G401.6 (cell line): ENCODE data around the gene TUFT1.
A peak's percentile ranks its signal among the peaks of the same experiment; 100 is the strongest.

Experiments used
- FAIRE-seq: peaks from 2 replicates; lab custom pipeline; 2012; peaks lifted over from hg19 to GRCh38; lab: Jason Lieb, UNC

The TUFT1 gene, protein sequence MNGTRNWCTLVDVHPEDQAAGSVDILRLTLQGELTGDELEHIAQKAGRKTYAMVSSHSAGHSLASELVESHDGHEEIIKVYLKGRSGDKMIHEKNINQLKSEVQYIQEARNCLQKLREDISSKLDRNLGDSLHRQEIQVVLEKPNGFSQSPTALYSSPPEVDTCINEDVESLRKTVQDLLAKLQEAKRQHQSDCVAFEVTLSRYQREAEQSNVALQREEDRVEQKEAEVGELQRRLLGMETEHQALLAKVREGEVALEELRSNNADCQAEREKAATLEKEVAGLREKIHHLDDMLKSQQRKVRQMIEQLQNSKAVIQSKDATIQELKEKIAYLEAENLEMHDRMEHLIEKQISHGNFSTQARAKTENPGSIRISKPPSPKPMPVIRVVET

DNA sequence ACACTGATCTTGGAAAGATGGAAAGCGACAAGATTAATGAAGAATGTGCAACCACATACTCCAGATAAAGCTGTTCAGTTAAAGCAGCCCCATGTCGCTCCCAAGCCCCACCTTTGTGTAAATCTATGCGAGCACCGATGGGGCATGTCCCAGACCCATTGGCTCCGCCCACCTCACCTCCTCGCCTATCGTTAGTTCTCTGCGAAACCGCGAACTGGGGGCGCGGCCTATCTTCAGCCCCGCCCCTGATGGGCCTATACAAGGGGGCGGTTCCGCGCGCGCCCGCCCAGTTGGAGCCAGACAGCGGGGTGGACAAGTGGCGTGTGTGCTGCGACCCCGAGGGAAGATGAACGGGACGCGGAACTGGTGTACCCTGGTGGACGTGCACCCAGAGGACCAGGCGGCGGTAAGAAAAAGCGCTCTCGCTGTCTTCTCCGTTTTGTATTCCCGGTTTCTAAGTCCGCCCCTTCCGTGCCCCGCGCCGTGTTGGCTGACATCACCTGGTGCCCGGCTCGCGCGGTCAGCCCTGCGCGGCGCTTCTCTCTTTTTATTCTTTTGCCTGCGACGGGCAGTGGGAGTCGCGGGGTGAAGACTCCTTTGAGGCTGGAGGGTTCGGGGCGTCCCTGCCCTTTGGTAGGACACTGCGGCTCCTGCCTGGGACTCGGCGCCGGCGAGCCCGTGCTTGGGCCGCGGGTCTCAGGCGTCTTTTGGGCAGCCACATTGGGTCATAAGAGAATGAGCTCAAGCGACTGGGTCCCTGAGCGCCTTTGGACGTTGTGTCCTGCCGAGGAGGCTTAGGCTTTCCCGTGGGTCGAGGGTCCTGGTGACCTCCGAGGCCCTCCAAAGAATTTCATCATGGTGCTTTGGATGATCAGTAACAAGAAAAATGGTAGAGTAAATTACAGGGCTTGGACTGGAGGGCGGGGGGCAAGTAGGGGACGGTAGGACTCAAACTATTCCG is at the start of gene TUFT1:
TSS of gene TUFT1 (plus strand) at position 289 of the 961 bp plus-strand sequence. CDS start at position 347, 58 bp downstream.
- FAIRE-seq = peak; percentile 95

DNA sequence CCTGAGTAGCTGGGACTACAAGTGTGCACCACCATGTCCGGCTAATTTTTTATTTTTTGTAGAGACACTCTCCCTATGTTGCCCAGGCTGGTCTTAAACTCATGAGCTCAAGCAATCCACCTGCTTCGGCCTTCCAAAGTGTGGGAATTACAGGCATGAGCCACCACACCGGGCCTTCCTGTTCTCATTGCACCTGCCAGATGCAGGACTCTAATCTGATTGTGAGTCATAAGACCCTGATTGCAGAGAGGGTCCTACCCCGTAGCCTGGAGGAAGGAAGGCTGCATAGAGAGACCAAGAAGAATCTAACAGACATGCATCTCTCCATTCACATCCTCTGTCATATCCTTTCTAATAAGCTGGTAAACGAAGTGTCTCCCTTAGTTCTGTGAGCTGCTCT is 48.5 kb upstream of the TUFT1 start:
- no peak for FAIRE-seq

DNA sequence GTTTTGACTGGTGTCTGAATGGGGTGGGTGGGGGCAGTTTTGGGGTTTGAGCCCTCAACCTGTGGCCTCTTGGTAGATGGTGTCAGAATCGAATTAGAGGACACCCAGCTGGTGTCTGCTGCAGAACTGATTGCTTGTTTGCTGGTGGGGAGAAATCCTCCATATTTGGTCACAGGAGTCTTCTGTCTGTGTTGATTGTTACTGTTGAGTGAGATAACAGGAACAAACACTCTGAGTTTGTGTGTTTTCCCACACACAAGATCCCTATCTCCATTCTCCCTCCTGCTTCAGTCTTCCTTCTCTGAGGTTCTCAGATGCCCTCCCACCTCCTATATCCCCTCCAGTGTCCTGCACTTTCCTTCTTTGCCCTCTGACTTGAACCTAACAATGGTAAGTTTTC is 48.0 kb upstream of the TUFT1 start:
- FAIRE-seq = no peak

DNA sequence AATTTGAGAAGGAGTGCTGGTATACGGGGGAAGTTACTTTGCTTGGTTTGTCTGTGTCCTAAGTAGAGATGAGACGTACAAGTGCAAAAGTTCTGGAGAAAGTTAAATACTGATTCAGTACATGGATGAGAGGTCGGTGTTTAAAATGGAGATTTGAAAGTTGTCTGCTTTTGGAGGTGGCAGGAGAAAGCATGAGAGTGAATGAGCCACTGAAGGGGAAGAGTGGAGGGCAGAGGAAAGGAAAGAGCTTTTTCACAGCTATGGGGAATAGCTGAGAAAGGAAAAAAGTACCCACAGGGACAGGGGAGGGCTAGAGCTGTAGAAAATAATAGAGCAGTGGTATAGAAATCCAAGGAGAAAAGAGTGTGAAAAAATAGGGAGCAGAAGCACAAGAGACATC is 47.1 kb upstream of the TUFT1 start:
- no peak for FAIRE-seq

DNA sequence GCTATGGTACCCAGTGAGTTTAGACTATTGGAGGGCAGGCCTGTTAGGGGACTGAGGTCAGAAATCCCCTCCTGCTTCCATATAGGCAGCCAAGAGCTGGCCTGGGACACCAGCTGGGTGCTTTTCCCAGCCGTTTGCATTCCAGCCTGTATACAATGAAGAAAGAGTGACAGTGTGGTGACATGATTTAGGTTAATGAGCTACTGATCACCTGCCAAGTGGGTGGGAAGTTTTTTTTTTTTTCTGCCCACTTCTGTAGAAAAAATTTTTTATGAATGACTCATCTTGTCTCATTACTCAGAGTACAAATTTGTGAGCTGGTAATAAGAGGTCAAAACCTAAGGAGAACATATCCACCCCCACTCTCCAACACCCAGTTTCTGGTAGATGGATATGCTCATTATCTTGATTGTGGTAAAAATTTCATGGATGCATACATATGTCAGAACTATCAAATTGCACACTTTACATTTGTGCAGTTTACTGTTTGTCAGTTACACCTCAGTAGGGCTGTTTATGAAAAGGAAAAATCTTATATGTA is 45.3 kb upstream of the TUFT1 start:
- FAIRE-seq = no peak

DNA sequence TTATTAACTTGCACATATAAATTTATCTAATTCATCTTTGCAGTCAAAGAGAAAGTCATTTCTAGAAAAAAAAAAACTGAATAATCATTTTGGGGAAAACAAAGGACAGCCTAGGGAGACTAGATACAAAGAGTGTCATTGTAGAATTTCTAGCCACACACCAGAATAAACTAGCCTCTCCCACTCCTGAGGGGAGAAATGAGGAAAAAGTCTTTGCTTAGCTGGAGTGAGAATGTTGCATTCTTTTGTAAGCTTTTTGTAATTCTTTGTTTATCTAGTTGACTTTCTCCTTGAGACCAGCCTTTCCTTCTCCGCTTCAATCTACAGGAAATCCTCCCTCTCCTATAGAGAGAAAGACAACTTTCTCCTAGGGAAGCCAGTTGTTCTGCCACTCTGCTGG is 44.8 kb upstream of the TUFT1 start:
- FAIRE-seq = no peak

DNA sequence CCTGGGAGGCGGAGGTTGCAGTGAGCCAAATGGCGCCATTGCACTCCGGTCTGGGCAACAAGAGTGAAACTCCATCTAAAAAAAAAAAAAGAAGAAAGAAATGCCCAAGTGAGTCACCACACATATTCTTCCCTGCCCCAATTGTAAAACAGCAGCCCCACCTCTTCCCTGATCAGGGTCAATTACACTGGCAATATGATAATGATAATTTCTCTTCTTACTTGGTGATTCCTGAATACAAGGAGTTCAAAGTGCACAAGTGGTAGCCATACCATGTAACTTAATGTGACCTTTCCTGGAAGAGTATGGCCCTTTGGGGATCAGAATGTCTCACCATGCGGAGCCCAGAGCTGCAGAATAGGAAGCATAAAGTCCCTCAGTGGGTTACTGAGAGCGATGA is 40.7 kb upstream of the TUFT1 start:
- no peak for FAIRE-seq

DNA sequence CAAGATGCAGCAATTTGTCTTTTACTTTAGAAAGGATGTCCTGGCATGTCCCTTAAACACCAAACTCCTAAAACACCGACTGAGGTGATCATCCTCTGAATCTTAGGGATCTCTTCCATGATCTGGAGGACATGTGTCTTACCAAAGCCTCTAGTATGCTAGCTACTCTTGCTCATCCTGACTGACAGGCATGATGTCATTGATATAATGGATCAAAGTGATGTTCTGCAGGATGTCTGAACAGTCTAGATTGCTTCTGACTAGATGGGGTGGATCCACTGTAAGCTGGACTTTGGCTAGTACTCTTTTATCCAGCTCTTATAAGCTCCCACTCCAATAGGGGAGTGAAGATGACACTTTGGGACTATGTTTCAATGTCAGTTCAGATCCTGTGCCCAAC is 40.2 kb upstream of the TUFT1 start:
- no peak for FAIRE-seq

DNA sequence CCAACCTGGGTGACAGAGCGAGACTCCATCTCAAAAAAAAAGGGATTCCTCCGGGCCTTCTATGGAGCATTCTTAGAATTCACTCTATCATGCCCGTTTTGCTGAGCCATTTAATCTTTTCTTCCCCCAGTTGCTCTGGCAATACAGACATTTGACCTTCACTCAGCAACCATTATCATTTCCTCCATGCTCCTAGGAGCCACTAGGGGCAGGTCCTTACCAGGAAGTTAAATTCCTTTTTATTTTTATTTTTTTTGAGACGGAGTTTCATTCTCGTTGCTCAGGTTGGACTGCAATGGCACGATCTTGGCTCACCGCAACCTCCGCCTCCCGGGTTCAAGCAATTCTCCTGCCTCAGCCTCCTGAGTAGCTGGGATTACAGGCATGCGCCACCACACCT is 38.6 kb upstream of the TUFT1 start:
- FAIRE-seq = no peak

DNA sequence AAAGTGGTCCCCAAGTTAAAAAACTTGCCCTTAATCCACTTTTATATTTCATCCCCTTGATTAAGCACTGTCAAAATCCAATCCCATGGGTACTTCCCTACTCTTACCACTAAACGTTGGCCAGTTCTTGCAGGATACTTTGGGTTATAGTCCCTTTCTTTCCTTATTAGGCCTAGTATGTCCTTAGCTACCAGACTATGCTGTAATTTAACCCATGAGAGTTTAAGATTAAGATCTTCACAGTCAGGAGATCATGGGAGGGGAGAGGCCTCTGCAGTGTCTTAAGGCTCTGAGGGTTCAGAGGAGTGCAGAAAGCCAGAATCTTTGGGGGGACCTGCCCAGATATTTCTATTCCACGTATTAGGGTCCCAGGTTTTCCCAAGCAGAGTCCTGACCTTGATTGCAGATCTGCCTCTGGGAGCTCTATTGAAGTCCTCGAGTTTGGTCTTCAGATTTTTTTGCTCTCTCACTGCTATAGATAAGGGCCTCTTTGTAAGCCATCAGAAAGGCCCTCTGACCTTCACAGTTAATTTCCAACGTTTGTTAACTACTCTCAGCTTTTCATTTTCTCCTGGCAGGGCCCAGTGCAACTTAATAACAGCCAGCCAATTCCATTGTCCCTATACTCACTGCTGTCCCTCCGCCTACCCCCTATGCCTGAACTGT is 37.9 kb upstream of the TUFT1 start:
- no peak for FAIRE-seq

DNA sequence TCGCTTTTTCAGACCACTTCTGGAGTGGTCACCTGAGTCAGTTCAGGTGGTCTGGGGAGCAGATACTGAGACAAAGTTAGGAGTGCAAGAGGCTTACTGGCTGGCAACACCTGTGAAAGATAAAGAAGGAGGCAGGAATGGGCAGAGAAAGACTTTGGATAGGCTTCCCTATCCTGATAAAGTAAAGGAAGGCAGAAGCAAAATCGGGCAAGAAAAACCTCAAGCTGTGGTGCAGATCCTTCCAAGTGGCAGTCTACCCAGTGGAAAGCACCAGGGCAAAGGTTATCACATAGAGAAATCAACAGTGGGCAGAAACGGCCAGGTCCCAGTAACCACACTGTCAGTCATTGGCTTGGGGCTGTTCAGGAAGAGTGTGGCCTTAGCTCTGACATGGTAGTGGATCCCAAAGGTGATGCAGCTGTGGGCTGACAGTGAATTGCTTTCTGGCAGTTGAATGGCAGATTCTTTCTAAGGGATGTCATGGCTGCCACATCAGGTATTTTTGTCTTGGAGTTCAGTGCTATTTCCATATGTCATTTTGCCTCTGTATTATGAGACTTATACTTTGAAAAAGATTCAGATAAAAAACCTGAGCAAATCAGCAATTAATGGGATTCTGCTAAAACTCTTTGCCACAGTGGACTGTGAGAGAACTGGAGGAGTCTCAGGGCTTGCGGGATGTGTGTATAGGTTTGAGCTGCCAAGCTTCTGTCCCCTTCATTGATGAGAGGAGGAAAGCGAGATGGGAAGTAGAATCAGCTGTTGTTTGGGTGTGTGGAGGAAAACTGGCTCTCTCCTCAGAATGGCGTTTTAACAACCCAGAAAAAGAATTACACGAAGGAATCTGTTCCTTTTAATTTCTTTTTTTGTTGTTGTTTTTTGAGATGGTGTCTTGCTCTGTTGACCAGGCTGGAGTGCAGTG is 37.0 kb upstream of the TUFT1 start:
- FAIRE-seq = no peak

DNA sequence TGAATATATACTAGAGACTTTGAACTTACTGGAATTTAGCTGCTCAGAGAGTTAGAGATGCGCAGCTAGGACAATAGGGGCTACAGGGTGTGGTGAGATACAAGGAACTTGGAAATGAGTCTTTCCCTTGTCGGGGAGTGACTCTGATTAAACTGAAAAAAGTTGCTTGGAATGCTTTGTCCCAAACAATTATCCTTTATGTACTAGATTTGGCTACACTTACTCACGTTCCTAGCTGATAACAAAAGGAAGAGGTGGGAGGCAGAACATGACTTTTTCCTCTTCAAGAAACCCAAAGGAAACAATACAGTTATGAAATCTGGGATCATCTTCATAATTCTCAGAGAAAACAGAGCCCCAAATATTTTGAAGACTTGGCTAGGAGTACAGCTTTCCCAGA is 35.9 kb upstream of the TUFT1 start:
- no peak for FAIRE-seq

DNA sequence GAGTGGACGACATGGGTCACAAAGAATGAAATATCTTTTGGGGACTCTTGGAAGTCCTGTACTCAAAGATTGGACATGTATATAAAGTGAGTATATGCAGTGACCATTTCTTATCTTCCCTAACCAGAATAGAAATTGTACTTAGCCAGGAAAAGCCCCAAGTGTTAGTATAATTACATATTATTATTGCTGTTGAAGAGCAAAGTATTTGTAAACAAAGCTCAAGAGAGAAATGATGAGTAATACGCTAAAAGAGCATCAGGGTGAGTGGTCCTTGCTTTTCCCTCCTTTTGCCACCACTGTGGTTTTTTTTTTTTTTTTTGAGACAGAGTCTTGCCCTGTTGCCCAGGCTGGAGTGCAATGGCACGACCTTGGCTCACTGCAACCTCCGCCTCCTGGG is 35.4 kb upstream of the TUFT1 start:
- FAIRE-seq = no peak

DNA sequence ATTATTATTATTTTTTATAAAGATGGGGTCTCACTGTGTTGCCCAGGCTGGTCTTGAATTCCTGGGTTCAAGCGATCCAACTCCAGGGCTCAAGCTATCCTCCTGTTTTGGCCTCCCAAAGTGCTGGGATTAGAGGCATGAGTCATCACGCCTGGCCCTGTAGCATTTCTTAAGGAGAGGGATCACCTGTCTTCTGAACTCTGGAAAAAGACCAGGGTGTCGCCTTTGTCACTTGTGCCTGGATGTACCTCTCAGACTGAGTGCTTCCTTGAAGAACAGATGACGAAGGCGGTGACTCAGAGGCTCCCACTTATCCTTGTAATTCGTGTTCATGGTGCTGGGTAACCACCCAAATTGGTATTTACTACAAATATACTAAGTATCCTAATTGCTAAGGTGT is 31.3 kb upstream of the TUFT1 start:
- no peak for FAIRE-seq

DNA sequence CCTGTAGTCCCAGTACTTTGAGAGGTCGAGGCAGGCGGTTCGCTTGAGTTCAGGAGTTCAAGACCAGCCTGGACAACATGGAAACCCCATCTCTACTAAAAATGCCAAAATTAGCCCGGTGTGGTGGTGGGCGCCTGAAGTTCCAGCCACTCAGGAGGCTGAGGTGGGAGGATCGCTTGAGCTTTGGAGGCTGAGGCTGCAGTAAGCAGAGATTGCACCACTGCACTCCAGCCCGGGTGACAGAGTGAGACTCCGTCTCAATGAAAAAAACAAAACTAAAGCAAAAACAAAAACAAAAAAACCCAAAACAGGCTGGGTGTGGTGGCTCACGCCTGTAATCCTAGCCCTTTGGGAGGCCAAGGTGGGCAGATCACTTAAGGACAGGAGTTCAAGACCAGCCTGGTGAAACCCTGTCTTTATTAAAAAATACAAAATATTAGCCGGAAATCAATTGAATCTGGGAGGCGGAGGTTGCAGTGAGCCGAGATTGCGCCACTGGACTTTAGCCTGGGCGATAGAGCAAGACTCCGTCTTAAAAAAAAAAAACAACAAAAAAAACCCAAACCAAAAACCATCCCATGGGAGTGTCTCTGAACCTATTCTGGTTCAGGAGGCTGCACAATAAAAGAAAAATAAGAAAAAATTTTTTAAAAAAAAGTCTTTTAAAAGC is 30.6 kb upstream of the TUFT1 start:
- no peak for FAIRE-seq

DNA sequence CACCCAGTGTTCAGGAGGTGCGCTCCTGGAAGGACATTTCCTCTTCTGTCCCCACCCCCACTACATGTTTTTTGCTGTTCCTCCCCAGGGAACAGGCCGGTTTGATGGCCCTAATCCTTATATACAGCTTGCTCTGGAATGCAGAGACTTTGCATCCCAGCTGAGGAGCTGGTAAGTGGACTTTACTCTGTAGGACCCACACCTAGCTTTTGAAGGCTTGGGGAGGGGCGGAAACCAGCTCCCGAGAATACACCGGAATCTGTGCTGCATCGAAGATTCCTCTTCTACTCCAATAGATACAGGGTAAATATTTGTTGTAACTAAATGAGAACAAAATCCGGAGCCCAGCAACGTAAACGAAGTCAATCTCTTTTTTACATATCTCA is 30.1 kb upstream of the TUFT1 start:
- no peak for FAIRE-seq

DNA sequence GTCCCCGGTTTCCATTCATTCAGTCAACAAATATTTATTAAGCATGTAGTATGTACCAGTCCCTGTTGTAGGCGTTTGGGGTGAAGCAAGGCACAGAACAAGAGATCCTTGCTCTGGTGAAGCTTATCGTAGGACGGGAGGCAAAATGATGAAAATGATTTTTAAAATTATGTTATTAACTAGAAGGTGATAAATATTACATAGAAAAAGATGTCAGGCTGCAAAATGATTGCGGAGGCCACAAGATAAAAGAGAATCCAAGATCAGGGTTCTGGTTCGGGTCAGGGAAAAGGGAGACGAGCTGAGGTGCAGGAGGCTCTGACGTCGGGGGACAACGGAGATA is 29.5 kb upstream of the TUFT1 start:
- no peak for FAIRE-seq

DNA sequence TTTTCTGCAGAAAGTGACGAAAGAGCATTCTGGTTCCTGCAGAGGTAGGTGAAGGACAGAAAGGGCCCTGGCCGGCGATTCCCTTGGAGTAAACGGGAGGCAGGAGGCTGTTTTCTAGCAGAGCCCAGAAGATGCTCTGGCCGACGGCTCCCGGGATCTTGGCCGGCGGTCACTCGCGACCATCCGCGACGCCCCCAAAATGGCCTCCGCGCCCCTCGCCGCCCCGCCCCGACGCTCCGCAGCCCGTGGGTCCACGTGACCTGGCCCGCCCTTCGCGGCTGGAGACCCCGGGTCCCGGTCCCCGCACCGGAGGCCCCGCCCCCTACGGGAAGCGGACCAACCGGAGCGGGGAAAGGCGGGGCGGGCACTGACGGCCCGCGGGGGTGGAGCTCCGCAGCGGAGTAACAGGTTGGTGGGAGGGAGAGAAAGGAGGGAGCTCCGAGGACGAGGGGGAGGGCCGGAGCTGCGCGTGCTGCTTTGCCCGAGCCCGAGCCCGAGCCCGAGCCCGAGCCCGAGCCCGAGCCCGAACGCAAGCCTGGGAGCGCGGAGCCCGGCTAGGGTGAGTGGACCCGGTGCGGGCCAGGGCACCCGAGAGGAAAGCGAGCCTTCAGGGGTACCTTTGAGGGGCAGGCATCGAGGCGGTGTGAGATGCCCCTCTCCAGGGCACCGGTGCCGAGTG is 29.0 kb upstream of the TUFT1 start, which contains the start of gene CGN:
TSS of gene CGN (plus strand) at position 431 of the 679 bp plus-strand sequence. CDS start 7,133 bp downstream, outside the sequence.
- FAIRE-seq = peak; percentile 86

DNA sequence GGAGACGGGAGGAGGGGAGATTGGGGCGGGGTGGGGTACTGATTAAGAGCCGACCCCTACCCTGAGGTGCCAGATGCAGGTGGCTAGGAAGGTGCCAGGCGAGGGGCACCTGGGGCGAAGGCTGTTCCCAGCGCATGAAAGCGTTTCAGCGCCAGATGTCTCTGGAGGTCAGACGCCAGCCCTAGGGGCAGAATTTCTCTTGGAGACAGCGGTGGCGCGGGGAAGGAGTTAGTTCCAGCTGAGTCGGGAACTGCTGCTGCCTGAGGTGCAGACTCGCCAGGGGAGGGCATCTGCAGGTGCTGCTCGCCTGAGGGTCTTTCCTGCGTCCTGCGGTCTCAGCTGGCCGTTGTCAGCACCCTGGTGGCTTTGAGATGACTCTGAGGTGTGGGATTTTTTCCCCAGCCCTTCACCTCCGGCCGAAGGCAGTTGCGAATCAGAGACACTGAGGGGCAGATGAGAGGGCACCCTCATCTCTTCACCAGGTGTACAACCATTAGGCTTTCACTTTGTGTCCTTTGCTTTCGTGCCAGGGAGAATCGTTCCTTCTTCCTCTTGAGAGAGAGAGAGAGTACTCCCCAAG is 28.4 kb upstream of the TUFT1 start:
- no peak for FAIRE-seq

DNA sequence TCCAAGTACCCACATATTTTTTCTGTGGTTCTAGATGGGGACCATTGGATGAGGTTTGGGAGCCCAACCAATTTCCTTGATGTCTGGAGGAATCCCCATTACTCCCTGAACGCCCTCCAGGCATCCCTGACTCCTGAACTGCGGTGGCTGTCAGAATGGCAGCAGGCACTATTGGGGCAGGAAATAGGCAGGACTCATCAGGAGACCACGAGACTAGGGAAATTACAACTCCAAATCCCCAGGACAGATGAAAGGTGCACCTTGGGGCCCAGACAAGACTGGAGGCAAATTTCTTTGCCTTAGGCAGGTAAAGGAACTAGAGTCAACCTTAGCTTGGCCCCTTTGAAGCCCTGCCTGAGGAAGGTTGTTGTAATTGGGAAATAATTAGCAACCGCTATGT is 27.8 kb upstream of the TUFT1 start:
- no peak for FAIRE-seq
